GM04504 (cell line): Measurements from ENCODE around the gene TMEM88.

Source experiments
- DNase-seq: peaks from one replicate; pipeline ENCODE4 v3.0.0-alpha.2; 2012; ENCODE audit warnings: low read depth

TMEM88 gene

DNA sequence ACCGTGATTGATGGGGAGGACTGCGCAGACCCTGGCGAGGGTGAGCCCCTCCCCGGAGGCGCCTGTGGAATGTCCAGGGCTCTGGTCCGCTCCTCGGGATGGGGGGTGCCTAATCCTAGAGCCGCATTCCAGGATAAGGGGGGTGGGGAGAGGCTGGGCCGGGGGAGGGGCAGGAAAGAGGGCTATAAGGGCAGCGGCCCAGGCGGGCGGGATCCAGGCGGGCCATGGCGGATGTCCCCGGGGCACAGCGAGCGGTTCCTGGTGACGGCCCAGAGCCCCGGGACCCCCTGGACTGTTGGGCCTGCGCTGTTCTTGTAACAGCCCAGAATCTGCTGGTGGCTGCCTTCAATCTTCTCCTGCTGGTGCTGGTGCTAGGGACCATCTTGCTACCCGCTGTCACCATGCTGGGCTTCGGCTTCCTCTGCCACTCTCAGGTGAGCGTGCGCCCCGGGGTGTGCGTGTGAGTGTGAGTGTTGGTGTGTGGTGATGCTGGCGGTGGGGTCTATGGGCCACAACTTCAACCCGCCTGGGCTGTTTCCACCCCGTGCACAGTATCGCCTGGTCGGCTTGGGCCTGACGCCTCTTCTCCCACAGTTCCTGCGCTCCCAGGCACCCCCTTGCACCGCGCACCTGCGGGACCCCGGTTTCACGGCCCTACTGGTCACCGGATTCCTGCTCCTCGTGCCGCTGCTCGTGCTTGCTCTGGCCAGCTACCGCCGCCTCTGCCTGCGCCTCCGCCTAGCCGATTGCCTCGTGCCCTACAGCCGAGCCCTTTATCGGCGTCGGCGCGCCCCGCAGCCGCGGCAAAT lies at the start of gene TMEM88:
Gene TMEM88 (plus strand): TSS at position 216 of the 809 bp plus-strand sequence. CDS start 9 bp downstream, at position 225.
- no peak for DNase-seq

DNA sequence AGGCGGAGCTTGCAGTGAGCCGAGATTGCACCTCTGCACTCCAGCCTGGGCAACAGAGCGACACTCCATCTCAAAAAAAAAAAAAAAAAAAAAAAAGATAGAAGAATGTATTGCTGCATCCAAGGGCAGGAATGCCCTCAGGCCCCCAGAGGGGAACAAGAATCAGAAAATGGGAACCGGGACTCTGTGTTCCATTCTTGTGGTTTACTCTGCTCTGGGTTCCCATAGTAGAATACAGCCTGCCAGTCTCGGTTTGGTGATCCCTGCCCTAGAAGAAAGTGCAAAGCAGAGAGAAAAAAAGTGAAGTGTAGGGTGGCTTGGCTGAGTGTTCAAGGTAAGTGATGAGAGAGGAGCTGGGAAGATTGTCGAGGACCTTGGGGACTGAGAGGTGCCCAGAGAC lies 48.3 kb upstream of the TMEM88 start:
- DNase-seq, result no peak

- no peak for DNase-seq
Measured at GRCh38 chr17:7807206-7807605, 47.7 kb upstream of the TMEM88 start.

DNA sequence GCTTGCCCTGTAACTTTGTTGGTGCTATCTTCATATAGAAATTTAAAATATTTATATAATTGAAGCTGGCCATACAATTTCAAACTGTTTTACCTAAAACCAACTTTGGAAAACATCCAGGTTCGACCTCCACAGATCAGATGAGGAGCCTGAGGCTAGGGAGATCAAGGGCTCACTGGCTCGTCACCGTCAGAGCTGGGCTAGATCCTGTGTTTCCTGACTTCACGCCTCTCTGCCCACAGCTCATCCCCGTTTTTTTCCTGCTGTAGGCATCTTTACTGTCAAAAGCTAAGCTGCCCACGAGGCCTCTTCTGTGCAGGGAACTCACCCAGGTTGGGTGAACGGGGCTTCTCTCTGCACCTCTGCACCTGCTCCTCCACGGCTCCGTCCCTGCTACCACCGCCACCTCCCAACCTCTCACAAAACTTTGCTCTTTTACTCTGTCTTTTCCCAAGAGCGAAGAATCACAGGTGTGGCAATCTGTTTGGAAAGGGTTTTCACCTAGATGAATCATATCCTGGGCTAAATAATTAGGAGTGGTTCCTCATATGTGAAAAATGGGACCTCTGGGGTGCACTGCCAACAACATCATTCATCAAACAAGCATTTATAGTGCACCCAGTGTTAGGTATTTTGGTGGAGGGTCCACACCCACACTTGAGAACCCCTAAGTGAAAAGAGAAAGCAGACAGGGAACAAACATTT lies 45.6 kb upstream of the TMEM88 start:
- no peak for DNase-seq

GRCh38 chr17:7809791-7810343 lies 45.0 kb upstream of the TMEM88 start:
- DNase-seq, result peak; percentile 5

GRCh38 chr17:7811251-7811650 lies 43.6 kb upstream of the TMEM88 start:
- DNase-seq, result no peak

GRCh38 chr17:7814969-7815368 lies 39.9 kb upstream of the TMEM88 start:
- DNase-seq, result no peak

- no peak for DNase-seq
Measured at GRCh38 chr17:7816926-7817642, 37.8 kb upstream of the TMEM88 start.

- no peak for DNase-seq
Measured at GRCh38 chr17:7817643-7817964, 37.3 kb upstream of the TMEM88 start.

- DNase-seq, result no peak
Measured at GRCh38 chr17:7818026-7818425, 36.8 kb upstream of the TMEM88 start.

DNA sequence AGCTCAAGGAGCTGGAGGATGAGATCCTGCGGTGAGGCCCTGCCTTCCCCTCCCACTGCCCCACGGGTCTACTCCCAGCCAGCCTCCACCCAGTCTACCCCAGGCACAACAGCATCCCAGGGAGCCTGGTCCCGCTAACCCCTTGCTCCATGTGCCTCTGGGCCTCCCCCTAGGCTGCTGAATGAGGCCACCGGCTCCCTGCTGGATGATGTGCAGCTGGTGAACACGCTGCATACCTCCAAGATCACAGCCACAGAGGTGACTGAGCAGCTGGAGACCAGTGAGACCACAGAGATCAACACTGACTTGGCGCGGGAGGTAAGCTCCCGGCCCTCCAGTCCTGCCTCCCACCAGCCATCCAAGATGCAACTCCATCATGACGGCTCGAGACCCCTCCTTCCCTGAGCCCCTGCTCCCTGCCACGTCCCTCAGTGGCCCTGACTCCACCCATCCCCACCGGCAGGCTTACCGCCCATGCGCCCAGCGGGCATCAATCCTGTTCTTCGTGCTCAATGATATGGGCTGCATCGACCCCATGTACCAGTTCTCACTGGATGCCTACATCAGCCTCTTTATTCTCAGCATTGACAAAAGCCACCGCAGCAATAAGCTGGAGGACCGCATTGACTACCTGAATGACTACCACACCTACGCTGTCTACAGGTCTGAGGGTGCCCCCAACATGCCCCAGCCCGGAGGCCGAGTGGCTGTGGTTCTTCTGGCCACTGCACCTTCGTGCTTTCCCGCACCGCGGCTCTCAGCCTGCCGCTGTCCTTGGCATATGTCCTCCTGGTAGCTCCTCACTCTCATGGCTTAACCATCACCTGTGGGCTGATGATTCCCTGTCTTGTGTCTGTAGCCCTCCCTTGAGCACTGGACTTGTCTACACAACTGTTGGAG lies 35.9 kb upstream of the TMEM88 start:
- DNase-seq, result no peak

- DNase-seq, result no peak
Measured at GRCh38 chr17:7820231-7820630, 34.6 kb upstream of the TMEM88 start.

GRCh38 chr17:7822126-7822525 lies 32.7 kb upstream of the TMEM88 start:
- DNase-seq, result no peak

DNA sequence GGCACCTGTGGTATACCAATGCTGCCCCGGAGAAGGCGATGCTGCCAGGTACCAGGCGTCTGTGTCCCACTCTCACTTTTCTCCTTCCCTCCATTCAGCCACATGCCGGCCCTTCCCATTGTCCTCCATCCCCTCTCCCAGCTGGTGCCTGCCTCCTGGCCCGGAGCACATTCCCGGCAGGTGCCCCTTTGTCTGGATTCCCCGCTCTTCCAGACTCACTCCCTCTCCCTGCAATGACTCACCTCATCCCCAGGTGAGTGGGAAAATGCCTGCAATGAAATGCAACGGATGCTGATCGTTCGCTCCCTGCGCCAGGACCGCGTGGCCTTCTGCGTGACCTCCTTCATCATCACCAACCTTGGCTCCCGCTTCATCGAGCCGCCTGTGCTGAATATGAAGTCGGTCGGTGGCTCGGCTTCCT lies 31.3 kb upstream of the TMEM88 start:
- DNase-seq, result no peak

DNA sequence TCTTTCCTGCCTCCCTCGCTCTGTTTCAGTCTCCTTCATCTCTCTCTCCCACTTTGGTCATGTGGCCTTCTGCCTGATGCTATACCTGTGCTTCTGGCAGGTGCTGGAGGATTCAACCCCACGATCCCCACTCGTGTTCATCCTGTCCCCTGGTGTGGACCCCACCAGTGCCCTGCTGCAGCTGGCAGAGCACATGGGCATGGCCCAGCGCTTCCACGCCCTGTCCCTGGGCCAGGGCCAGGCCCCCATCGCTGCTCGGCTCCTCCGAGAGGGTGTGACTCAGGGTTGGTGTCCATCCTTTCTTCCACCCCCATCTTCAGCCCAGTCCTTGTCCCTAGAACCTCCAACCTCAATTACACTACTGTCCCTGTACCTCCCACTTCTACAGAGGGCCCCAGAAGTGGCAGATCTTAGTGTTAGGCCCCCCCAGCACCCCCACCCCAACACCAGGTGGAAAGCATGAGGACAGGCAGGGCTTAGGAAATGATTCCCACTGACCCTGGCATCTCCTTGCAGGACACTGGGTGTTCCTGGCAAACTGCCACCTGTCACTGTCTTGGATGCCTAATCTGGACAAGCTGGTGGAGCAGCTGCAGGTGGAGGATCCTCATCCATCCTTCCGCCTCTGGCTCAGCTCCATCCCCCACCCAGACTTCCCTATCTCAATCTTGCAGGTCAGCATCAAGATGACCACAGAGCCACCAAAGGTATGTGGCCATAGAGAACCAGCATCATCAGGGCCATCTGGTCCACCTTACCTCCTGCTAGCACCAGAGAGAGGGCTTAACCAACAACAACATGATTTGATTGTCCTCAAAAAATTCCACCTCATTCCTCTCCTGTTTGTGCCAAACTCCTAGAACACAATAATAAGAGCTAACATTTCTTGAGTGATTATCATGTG lies 30.6 kb upstream of the TMEM88 start:
- no peak for DNase-seq

GRCh38 chr17:7825206-7825990 lies 29.5 kb upstream of the TMEM88 start:
- no peak for DNase-seq

DNA sequence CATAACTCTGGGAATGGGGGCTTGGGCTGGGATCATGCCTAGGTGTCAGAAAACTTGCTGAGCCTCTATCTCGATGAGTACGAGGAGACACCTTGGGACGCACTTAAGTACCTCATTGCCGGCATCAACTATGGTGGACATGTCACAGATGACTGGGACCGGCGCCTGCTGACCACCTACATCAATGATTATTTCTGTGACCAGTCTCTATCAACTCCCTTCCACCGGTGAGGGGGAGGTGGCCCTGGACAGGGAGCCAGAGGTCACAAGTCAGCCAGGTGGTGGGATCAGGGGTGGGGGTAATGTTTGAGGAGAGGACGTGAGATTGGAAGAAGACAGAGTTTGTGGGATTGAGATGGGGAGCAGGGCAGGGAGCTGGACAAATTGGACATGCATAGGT lies 24.2 kb upstream of the TMEM88 start:
- no peak for DNase-seq

GRCh38 chr17:7831233-7831632 lies 23.6 kb upstream of the TMEM88 start:
- no peak for DNase-seq

DNA sequence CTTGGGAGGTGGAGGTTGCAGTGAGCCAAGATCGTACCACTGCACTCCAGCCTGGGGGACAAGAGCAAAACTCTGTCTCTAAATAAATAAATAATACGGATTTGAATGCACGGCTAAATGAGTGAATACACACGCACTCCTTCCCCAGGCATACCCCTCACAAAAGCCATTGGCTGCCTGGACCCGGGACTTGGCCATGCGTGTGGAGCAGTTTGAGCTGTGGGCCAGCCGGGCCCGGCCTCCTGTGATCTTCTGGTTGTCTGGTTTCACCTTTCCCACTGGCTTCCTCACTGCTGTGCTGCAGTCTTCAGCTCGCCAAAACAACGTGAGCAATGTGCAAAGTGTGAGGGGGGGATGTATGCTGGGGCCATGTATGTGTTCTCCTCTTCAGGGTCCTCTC lies 22.4 kb upstream of the TMEM88 start:
- DNase-seq, result no peak
